SK-N-SH (cell line): ENCODE data around the gene DRC3. TPM values are rescaled to one million over a fixed set of nuclear protein-coding genes. Genes with fewer than 3 reads are reported as not detected.

Source experiments
- CTCF ChIA-PET: fragments of 300-600, 350-600 bp; formaldehyde crosslinking; extraction: SDS; loops from one replicate; lab custom pipeline; 2021; lab: Yijun Ruan, JAX
- POLR2A ChIA-PET: fragments of 350-600 bp; sonication (Branson Sonifier 250); formaldehyde crosslinking; extraction: SDS; loops from one replicate; lab custom pipeline; 2020; ENCODE audit warnings: antibody characterized with exemption, inconsistent platforms; lab: Yijun Ruan, JAX
- DNase-seq: peaks from one replicate; pipeline ENCODE4 v3.0.0; 2012
- H2AFZ ChIP-seq: fragments of 200-600 bp; sonication (generic); 2 replicates; pipeline ENCODE4 v1.8.1; 2016; ENCODE audit warnings: antibody characterized with exemption, mild to moderate bottlenecking, low read depth
- H3F3A ChIP-seq: fragments of 200-600 bp; sonication (generic); replicated peaks from 2 replicates; pipeline ENCODE3; 2016; ENCODE audit warnings: antibody characterized with exemption, mild to moderate bottlenecking; ENCODE audit not compliant: insufficient read depth
- H3K27ac ChIP-seq, 2 experiments: fragments of 200-500 bp in 1 of 2; fragments of 200-600 bp in 1 of 2; sonication (Bioruptor generic) in 1 of 2; sonication (generic), shearing (Covaris generic) in 1 of 2; 2 replicates each; pipeline versions ENCODE4 v1.5.1 to v1.6.1; 2014 to 2016; ENCODE audit warnings: low read depth in 2 of 2, inconsistent platforms in 1 of 2, low read length in 1 of 2, mild to moderate bottlenecking in 1 of 2, mixed read lengths in 1 of 2
- H3K27me3 ChIP-seq: fragments of 200-600 bp; sonication (generic), shearing (Covaris generic); 2 replicates; pipeline ENCODE4 v1.6.1; 2016; ENCODE audit warnings: mixed run types; ENCODE audit not compliant: insufficient read depth
- H3K36me3 ChIP-seq, 2 experiments: fragments of 200-500 bp in 1 of 2; fragments of 200-600 bp in 1 of 2; sonication (Bioruptor generic) in 1 of 2; sonication (generic) in 1 of 2; replicated peaks in 1 of 2; 2 replicates each; pipeline versions ENCODE3 to v1.5.1; 2014 to 2016; ENCODE audit warnings: low read length in 1 of 2, mild to moderate bottlenecking in 1 of 2; ENCODE audit not compliant: insufficient read depth in 2 of 2, control insufficient read depth in 1 of 2
- H3K4me1 ChIP-seq, 2 experiments: fragments of 200-500 bp in 1 of 2; fragments of 200-600 bp in 1 of 2; sonication (Bioruptor generic) in 1 of 2; sonication (generic), shearing (Covaris generic) in 1 of 2; 2 replicates each; pipeline versions ENCODE4 v1.5.1 to v1.6.1; 2014 to 2016; ENCODE audit warnings: low read depth in 1 of 2, low read length in 1 of 2, mixed run types in 1 of 2; ENCODE audit not compliant: insufficient read depth in 2 of 2, control insufficient read depth in 1 of 2
- H3K4me2 ChIP-seq: fragments of 200-600 bp; sonication (generic), shearing (Covaris generic); 2 replicates; pipeline ENCODE4 v1.6.1; 2017; ENCODE audit warnings: mixed run types
- H3K4me3 ChIP-seq, 2 experiments: fragments of 200-500 bp in 1 of 2; fragments of 200-600 bp in 1 of 2; sonication (Bioruptor generic) in 1 of 2; sonication (generic), shearing (Covaris generic) in 1 of 2; 2 replicates each; pipeline versions ENCODE4 v1.5.1 to v1.8.1; 2014 to 2016; ENCODE audit warnings: low read depth in 2 of 2, inconsistent platforms in 1 of 2, low read length in 1 of 2, mild to moderate bottlenecking in 1 of 2, mixed read lengths in 1 of 2, moderate library complexity in 1 of 2
- H3K79me2 ChIP-seq: fragments of 200-600 bp; sonication (generic); 2 replicates; pipeline ENCODE4 v1.8.1; 2017; ENCODE audit warnings: mild to moderate bottlenecking; ENCODE audit not compliant: insufficient read depth
- H3K9ac ChIP-seq: fragments of 200-600 bp; sonication (generic); 2 replicates; pipeline ENCODE4 v1.6.1; 2017; ENCODE audit warnings: mixed run types
- H3K9me2 ChIP-seq: fragments of 200-600 bp; sonication (generic); 2 replicates; pipeline ENCODE4 v1.6.1; 2017; ENCODE audit warnings: mixed run types
- H3K9me3 ChIP-seq: fragments of 200-600 bp; sonication (generic); 2 replicates; pipeline ENCODE4 v1.6.1; 2017; ENCODE audit warnings: mixed run types, mild to moderate bottlenecking, moderate library complexity
- H4K20me1 ChIP-seq: fragments of 200-600 bp; sonication (generic); 2 replicates; pipeline ENCODE4 v1.6.1; 2017; ENCODE audit warnings: mild to moderate bottlenecking, mixed run types; ENCODE audit not compliant: insufficient read depth
- EZH2phosphoT487 ChIP-seq: fragments of 200-600 bp; sonication (generic); IDR thresholded peaks from 2 replicates; pipeline ENCODE4 v1.6.1; 2017; ENCODE audit warnings: low read depth, mixed run types, mild to moderate bottlenecking, antibody characterized with exemption, moderate library complexity, borderline replicate concordance
- FOSL2 ChIP-seq: IDR thresholded peaks from 2 replicates; pipeline ENCODE4 v1.4.0; 2012; ENCODE audit warnings: low read depth, mild to moderate bottlenecking, moderate library complexity, borderline replicate concordance
- GATA2 ChIP-seq: sonication (generic); formaldehyde crosslinking; IDR thresholded peaks from 2 replicates; pipeline ENCODE4 v1.5.0; 2020; ENCODE audit warnings: mild to moderate bottlenecking, missing genetic modification reagents
- MXI1 ChIP-seq: IDR thresholded peaks from 2 replicates; pipeline ENCODE4 v1.6.1; 2012; ENCODE audit warnings: mild to moderate bottlenecking, low read depth, low read length, improper control_type of control experiment
- NRF1 ChIP-seq: IDR thresholded peaks from 2 replicates; pipeline ENCODE4 v1.6.1; 2012; ENCODE audit warnings: low read depth, mild to moderate bottlenecking, low read length
- POLR2AphosphoS5 ChIP-seq: IDR thresholded peaks from 2 replicates; pipeline ENCODE4 v1.6.1; 2012; ENCODE audit warnings: low read depth, low read length
- RAD21 ChIP-seq: IDR thresholded peaks from 2 replicates; pipeline ENCODE4 v1.6.1; 2012; ENCODE audit warnings: mild to moderate bottlenecking, low read length
- TCF12 ChIP-seq: IDR thresholded peaks from 2 replicates; pipeline ENCODE4 v1.4.0; 2012
- WGBS: methylation state at CpG from one replicate; pipeline ENCODE4 v1.1.6; 2017; ENCODE audit warnings: low lambda C conversion rate; 5-methylcytosine and 5-hydroxymethylcytosine counted together
- polyA plus RNA-seq, 3 experiments: library from polyadenylated mRNA; depleted of rRNA; stranded (reverse); fragments of >200 nt; gene quantifications; 2 replicates each; pipeline ENCODE4 v1.2.3, GENCODE V29; 2012
- TF ChIP-seq, protein P1 (sequence below): fragments of 200-600 bp; sonication (generic); IDR thresholded peaks from 2 replicates; pipeline ENCODE4 v1.6.1; 2017; ENCODE audit warnings: antibody characterized with exemption, mild to moderate bottlenecking, moderate library complexity
- TF ChIP-seq, protein P2 (sequence below): IDR thresholded peaks from 2 replicates; pipeline ENCODE4; 2012
- TF ChIP-seq, protein P3 (sequence below): IDR thresholded peaks from 2 replicates; pipeline ENCODE4 v1.4.0; 2012; ENCODE audit warnings: low read depth

The DRC3 gene
- polyA plus RNA-seq, 1 of the 3 experiments (the other 2 are of a cell fraction) = 3.6 TPM

DNA sequence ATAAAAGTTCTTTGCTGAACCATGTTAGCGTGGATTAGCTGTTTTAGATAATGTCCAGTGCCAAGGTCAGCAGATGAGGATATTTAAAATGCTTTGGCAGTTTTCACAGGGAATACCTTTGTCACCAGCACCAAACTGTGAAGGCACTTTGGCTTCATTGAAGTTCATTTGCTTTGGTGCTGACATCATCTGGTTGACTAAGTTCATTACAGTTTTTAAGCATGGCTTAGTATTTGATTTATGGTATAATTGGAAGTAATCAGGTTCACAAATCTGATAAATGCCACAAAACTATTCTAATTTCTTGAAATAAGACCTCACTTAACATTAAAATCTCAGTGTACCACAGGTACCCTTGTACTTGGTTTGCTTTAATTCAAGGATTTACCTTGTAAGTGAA lies 70.8 kb downstream of the DRC3 start:
- Histone ChIP-seq H3K4me1 (peaks cover 0 to 19% of the 10 kb centered on the region in 2 experiments; a peak in 2 of 4 replicates), H3K27ac (no peak overlapping the region), H2AFZ (no peak overlapping the region), H3K4me3 (no peak overlapping the region), H3K36me3 (peaks cover 4 to 7% of the 10 kb centered on the region in 2 experiments), H3K9me2 (no peaks in the 10 kb centered on the region), H3K4me2 (no peak overlapping the region), H3K9ac (no peak overlapping the region), H3K9me3 (no peaks in the 10 kb centered on the region), H3K27me3 (no peaks in the 10 kb centered on the region), H3K79me2 (peaks cover 37% of the 10 kb centered on the region), H4K20me1 (peaks cover 5% of the 10 kb centered on the region; the same call in 1 of the 2 replicates), H3F3A (no peaks in the 10 kb centered on the region)
- TF ChIP-seq RAD21 = peak; percentile 32
- TF ChIP-seq GATA2 (CRISPR knock-in tag) = no peak
- TF ChIP-seq, protein P1, sequence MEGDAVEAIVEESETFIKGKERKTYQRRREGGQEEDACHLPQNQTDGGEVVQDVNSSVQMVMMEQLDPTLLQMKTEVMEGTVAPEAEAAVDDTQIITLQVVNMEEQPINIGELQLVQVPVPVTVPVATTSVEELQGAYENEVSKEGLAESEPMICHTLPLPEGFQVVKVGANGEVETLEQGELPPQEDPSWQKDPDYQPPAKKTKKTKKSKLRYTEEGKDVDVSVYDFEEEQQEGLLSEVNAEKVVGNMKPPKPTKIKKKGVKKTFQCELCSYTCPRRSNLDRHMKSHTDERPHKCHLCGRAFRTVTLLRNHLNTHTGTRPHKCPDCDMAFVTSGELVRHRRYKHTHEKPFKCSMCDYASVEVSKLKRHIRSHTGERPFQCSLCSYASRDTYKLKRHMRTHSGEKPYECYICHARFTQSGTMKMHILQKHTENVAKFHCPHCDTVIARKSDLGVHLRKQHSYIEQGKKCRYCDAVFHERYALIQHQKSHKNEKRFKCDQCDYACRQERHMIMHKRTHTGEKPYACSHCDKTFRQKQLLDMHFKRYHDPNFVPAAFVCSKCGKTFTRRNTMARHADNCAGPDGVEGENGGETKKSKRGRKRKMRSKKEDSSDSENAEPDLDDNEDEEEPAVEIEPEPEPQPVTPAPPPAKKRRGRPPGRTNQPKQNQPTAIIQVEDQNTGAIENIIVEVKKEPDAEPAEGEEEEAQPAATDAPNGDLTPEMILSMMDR = peak; percentile 44
- ChIA-PET POLR2A (no interaction called here), CTCF (interaction anchor here (0.6 to 0.9 kb wide), 3 partner anchors 10 to 25 kb away, joined by 3 read pairs; no protein-coding TSS in a partner anchor)
- DNase-seq = no peak
- 73% methylated on average over 1 of the region's 1 CpG for WGBS

DNA sequence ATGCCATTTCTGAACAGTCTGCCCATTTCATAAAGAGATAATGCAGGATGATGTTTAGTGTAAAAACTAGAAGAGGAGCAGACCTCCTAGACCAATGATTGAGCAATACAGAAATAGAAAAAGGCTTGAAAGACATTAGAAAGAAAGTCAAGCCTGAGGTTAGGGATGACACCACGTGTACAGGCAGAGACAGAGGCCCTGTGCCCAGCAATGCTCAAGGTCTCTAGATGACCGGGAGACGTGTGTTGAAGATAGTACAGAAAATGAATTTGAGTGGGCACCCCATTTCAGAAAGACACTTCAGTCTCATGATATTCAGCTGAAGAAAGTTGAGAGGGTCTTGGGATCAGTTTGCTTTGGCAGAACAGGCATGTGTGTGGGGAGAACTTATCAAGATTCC lies 71.9 kb downstream of the DRC3 start:
- H3K9me2 ChIP-seq = no peaks in the 10 kb centered on the region
- H3K27ac ChIP-seq = no peak overlapping the region
- POLR2A ChIA-PET = no interaction called here

More for the DNA sequence above, 71.9 kb downstream of the DRC3 start:
- Histone ChIP-seq H3K4me1 (peaks cover 0 to 19% of the 10 kb centered on the region in 2 experiments; a peak in 2 of 4 replicates), H3K27me3 (no peaks in the 10 kb centered on the region), H3K79me2 (peaks cover 33% of the 10 kb centered on the region), H4K20me1 (peaks cover 5% of the 10 kb centered on the region; the same call in 1 of the 2 replicates), H3K4me2 (no peak overlapping the region), H3K9ac (no peak overlapping the region)
- 97% methylated on average over 3 of the region's 3 CpGs for WGBS
- DNase-seq = no peak
- no peak for TF ChIP-seq EZH2phosphoT487
- no peak for TF ChIP-seq TCF12
- TF ChIP-seq MXI1 = no peak
- TF ChIP-seq, protein P2, sequence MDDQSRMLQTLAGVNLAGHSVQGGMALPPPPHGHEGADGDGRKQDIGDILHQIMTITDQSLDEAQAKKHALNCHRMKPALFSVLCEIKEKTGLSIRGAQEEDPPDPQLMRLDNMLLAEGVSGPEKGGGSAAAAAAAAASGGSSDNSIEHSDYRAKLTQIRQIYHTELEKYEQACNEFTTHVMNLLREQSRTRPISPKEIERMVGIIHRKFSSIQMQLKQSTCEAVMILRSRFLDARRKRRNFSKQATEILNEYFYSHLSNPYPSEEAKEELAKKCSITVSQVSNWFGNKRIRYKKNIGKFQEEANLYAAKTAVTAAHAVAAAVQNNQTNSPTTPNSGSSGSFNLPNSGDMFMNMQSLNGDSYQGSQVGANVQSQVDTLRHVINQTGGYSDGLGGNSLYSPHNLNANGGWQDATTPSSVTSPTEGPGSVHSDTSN = no peak
- TF ChIP-seq POLR2AphosphoS5 = no peak
- TF ChIP-seq, protein P3, sequence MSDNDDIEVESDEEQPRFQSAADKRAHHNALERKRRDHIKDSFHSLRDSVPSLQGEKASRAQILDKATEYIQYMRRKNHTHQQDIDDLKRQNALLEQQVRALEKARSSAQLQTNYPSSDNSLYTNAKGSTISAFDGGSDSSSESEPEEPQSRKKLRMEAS = no peak
- no peak for TF ChIP-seq FOSL2
- TF ChIP-seq NRF1 = no peak
- TF ChIP-seq, all 33 proteins: peak for 0
- no peak overlapping the region for H3K4me3 ChIP-seq
- H2AFZ ChIP-seq = no peak overlapping the region
- H3F3A ChIP-seq = no peaks in the 10 kb centered on the region
- H3K9me3 ChIP-seq = no peaks in the 10 kb centered on the region
- peaks cover 4 to 7% of the 10 kb centered on the region in 2 experiments for H3K36me3 ChIP-seq
- CTCF ChIA-PET = interaction anchor here (0.9 kb wide), 1 partner anchor 18 kb away, joined by 3 read pairs; no protein-coding TSS in a partner anchor
